Activated T-helper 2 cell treated with anti-CD3 and anti-CD28 coated beads, Interferon-gamma antibody, Interleukin-2, Interleukin-4, amounts not matched to agents 10 μg/mL and 5 μg/mL and 100 μg/mL, durations not matched to agents 14 hours and 24 hours and 36 hours (primary cell): ENCODE measurements around the gene PODXL. TPM values are rescaled to one million over a fixed set of nuclear protein-coding genes. Genes with fewer than 3 reads are reported as not detected.

Experiments used
- DNase-seq: peaks from one replicate; pipeline ENCODE4 v3.0.0; 2021; ENCODE audit warnings: low spot score
- H3K27ac Mint-ChIP-seq: one replicate; pipeline ENCODE4 v1.8.0; 2021; ENCODE audit warnings: mixed read lengths
- H3K27me3 Mint-ChIP-seq: one replicate; pipeline ENCODE4 v1.8.0; 2021; ENCODE audit warnings: low read depth, mixed read lengths
- H3K36me3 Mint-ChIP-seq: one replicate; pipeline ENCODE4 v1.8.0; 2021; ENCODE audit warnings: low read depth, mixed read lengths
- H3K4me1 Mint-ChIP-seq: one replicate; pipeline ENCODE4 v1.8.0; 2021; ENCODE audit warnings: low read depth, mixed read lengths
- H3K4me3 Mint-ChIP-seq: one replicate; pipeline ENCODE4 v1.8.0; 2021; ENCODE audit warnings: low read depth, mild to moderate bottlenecking, moderate library complexity, mixed read lengths
- H3K9me3 Mint-ChIP-seq: one replicate; pipeline ENCODE4 v1.8.0; 2021; ENCODE audit warnings: mixed read lengths
- intact Hi-C: fragments of 100-400 bp; cut with micrococcal nuclease; formaldehyde crosslinking; loops from one replicate; pipeline ENCODE4 v1.15.1; 2023
- total RNA-seq: library from RNA; stranded (reverse); gene quantifications from 2 replicates; pipeline ENCODE4 v1.2.3, GENCODE V29; 2022

The PODXL gene
- total RNA-seq, 1 donor from 2014 or later = 0.68 TPM

- no peaks in the 10 kb centered on the region for H3K9me3 Mint-ChIP-seq
- H3K4me1 Mint-ChIP-seq = peaks cover 2% of the 10 kb centered on the region
- no peak overlapping the region for H3K4me3 Mint-ChIP-seq
- H3K27ac Mint-ChIP-seq = no peak overlapping the region
- H3K27me3 Mint-ChIP-seq = no peaks in the 10 kb centered on the region
- intact Hi-C loops = no loop called here
- H3K36me3 Mint-ChIP-seq = peaks cover 24% of the 10 kb centered on the region
- DNase-seq = no peak
These were observed 101.4 kb downstream of the PODXL start for GRCh38 chr7:131455001-131455400.

DNA sequence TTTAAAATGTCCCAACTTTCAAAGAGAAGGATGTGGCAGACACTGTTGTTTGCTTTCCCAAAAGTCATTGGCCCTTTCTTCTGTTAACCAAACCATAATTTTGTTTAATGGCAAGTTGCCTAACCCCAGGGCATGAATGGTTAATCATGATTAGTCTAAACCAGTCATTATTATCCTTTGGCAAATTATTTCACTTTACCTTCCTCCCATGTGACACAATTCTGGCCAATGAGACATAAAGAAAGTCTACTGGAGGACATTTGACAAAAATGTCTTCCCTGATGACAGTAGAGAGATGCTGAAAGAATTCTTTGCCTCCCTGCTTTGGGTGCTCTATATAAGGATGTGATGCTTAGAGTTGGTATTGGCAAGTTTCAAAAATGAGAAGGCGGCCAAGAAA, 101.9 kb downstream of the PODXL start:
- intact Hi-C loops = no loop called here
- H3K27ac Mint-ChIP-seq = no peak overlapping the region
- H3K27me3 Mint-ChIP-seq = no peaks in the 10 kb centered on the region
- H3K4me3 Mint-ChIP-seq = no peak overlapping the region
- DNase-seq = no peak
- no peaks in the 10 kb centered on the region for H3K9me3 Mint-ChIP-seq
- H3K36me3 Mint-ChIP-seq = peaks cover 24% of the 10 kb centered on the region
- H3K4me1 Mint-ChIP-seq = no peaks in the 10 kb centered on the region

Other genes starting within 250 kb of the PODXL start
- gene MKLN1, start 228.8 kb downstream of the PODXL start, total RNA-seq = 38.3 and 40.9 TPM in 2 replicates